ENCODE results near the gene BMPR1A. TPM values are rescaled to one million over a fixed set of nuclear protein-coding genes. Genes with fewer than 3 reads are reported as not detected.

Gene BMPR1A
- total RNA-seq, 2 donors from 2014 or later = 37.4 to 50.9 TPM

DNA sequence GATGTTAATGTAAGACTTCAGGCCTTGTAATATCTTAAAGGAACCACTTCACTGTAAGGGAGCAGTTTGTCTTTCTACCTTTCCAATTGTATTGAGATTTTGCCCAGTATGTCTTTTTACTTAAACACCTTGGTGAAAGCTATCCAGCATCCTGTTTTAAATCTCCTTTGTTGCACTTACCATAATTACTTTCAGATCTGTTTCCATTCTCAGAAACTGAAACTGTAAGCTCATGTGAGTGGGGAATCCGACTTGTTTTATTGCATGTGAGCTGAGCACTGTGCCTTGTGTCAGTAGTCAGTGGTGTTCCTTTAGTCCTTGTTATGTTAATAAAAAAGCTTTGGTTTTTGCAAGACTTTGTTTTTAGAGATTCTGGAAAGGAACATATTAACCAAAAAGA lies 42.2 kb downstream of the BMPR1A start:
- no peak overlapping the region for H3K9ac ChIP-seq (ENCODE audit: low read depth in 2 of 2, low read length in 2 of 2)
- H3K9me3 ChIP-seq = no peaks in the 10 kb centered on the region
- intact Hi-C loops (cut with DNase I) = no loop called here
- no peak overlapping the region for H3K27ac ChIP-seq
- no peak for DNase-seq
- no peak overlapping the region for H3K4me3 ChIP-seq
- TF ChIP-seq, protein P1, sequence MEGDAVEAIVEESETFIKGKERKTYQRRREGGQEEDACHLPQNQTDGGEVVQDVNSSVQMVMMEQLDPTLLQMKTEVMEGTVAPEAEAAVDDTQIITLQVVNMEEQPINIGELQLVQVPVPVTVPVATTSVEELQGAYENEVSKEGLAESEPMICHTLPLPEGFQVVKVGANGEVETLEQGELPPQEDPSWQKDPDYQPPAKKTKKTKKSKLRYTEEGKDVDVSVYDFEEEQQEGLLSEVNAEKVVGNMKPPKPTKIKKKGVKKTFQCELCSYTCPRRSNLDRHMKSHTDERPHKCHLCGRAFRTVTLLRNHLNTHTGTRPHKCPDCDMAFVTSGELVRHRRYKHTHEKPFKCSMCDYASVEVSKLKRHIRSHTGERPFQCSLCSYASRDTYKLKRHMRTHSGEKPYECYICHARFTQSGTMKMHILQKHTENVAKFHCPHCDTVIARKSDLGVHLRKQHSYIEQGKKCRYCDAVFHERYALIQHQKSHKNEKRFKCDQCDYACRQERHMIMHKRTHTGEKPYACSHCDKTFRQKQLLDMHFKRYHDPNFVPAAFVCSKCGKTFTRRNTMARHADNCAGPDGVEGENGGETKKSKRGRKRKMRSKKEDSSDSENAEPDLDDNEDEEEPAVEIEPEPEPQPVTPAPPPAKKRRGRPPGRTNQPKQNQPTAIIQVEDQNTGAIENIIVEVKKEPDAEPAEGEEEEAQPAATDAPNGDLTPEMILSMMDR (IDR thresholded peaks at IDR 0.05) = no peak
- H3K36me3 ChIP-seq = no peaks in the 10 kb centered on the region
- H3K27me3 ChIP-seq = no peaks in the 10 kb centered on the region
- H3K4me1 ChIP-seq = no peaks in the 10 kb centered on the region

DNA sequence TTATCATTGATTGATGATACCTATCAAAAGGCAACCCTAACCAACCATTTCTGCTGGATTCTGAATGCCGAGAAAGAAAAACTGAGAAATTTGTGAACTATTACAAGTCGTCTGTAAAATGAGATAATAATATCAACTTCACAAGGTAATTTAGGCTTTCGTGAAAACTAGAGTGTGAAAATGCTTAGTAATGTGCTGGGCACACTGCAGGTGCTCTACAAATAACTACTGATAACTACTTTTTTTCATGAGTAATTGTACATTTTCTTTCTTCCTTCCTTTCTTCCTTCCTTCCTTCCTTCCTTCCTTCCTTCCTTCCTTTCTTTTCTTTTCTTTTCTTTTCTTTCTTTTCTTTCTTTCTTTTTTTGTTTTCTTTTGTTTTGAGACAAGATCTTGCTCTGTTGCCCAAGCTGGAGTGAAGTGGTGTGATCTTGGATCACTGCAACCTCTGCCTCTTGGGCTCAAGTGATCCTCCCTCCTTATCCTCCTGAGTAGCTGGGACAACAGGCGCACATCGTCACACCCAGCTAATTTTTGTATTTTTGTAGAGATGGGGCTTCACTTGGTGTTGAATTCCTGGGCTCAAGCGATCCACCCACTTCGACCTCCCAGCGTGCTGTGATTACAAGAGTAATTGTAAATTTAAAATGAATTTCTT lies 42.9 kb downstream of the BMPR1A start:
- Histone ChIP-seq H3K9me3 (no peaks in the 10 kb centered on the region), H3K9ac (ENCODE audit: low read depth in 2 of 2, low read length in 2 of 2) (no peak overlapping the region), H3K27ac (no peak overlapping the region), H3K27me3 (no peaks in the 10 kb centered on the region), H3K4me3 (no peak overlapping the region), H3K36me3 (no peaks in the 10 kb centered on the region), H3K4me1 (no peaks in the 10 kb centered on the region)
- intact Hi-C loops (cut with DNase I) = no loop called here
- TF ChIP-seq, protein P1 (IDR thresholded peaks at IDR 0.05) = no peak
- DNase-seq = no peak

DNA sequence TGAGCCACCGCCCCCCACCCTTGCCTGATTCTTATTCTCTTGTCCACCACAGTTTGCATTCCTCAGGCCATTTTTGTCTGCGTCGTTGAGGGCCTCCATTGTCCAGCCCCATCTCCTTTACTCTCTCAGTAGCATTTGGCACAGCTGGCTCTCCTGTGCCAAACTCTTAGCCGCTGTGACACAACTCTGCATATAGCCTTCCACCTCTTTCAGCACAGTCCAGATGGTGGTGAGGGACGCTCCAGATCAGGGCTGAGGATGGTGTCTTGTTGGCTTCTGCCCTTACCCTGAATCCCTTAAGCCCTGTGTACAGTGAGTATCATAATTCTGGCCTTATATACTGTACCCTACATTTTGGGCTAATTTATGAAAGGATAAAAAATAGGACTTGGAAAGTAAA lies 45.6 kb downstream of the BMPR1A start:
- no peak overlapping the region for H3K4me3 ChIP-seq
- H3K27me3 ChIP-seq = no peaks in the 10 kb centered on the region
- no peaks in the 10 kb centered on the region for H3K36me3 ChIP-seq
- H3K9me3 ChIP-seq = no peaks in the 10 kb centered on the region
- H3K4me1 ChIP-seq = no peaks in the 10 kb centered on the region
- TF ChIP-seq, protein P1 (IDR thresholded peaks at IDR 0.05) = no peak
- intact Hi-C loops (cut with DNase I) = no loop called here
- no peak overlapping the region for H3K27ac ChIP-seq
- no peak overlapping the region for H3K9ac ChIP-seq (ENCODE audit: low read depth in 2 of 2, low read length in 2 of 2)
- no peak for DNase-seq

DNA sequence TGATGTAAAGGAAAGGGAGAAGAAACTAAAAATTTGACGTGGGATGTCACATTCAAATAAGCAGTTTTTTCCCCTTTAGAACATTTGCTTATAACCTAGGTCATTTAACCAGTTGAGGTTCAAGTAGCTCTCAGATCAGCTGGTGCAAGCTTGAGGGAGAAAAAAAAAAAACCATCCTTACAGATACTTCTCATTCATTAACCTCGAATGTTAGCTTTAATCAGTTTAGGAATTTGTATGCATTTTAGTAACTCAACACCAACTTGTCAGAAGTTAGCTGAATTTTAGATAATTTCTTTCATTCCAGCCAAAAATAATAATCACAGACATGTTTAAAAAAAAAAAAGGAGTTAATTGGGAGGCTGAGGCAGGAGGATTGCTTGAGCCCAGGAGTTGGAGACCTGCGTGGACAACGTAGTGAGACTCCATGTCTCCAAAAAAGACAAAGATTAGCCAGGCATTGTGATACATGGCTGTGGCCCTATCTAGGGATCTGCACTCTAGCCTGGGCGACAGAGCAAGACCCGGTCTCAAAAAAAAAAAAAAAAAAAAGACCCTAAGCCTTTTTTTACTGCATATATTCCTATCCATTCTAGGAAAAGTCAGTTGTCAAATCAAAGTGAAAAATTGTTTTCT lies 46.2 kb downstream of the BMPR1A start:
- Histone ChIP-seq H3K4me3 (no peak overlapping the region), H3K36me3 (no peaks in the 10 kb centered on the region), H3K9ac (ENCODE audit: low read depth in 2 of 2, low read length in 2 of 2) (no peak overlapping the region), H3K27ac (no peak overlapping the region), H3K9me3 (no peaks in the 10 kb centered on the region), H3K27me3 (no peaks in the 10 kb centered on the region), H3K4me1 (no peaks in the 10 kb centered on the region)
- TF ChIP-seq, protein P1 (IDR thresholded peaks at IDR 0.05) = no peak
- intact Hi-C loops (cut with DNase I) = no loop called here
- no peak for DNase-seq

DNA sequence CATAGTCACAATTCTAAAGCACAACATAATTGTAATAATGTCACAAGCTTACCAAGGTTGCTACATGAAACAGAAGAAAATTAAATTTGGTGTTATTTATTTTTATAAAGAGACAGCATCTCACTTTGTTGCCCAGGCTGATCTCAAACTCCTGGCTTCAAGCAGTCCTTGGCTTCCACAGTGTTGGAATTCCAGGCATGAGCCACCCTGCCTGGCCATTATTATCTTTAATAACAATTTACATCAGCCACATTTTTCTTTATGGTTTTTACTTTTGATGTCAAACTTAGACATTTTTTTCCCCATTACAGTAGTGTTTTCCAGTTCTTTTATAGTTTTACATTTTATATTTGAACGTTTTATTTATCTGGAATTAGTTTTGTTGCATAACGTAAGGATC lies 46.7 kb downstream of the BMPR1A start:
- intact Hi-C loops (cut with DNase I) = no loop called here
- no peak overlapping the region for H3K27ac ChIP-seq
- H3K4me3 ChIP-seq = no peak overlapping the region
- no peaks in the 10 kb centered on the region for H3K9me3 ChIP-seq
- no peaks in the 10 kb centered on the region for H3K27me3 ChIP-seq
- TF ChIP-seq, protein P1 (IDR thresholded peaks at IDR 0.05) = no peak
- H3K4me1 ChIP-seq = no peaks in the 10 kb centered on the region
- no peaks in the 10 kb centered on the region for H3K36me3 ChIP-seq
- no peak overlapping the region for H3K9ac ChIP-seq (ENCODE audit: low read depth in 2 of 2, low read length in 2 of 2)
- no peak for DNase-seq
